Iris pigment epithelial cell (primary cell): ENCODE measurements around the gene MCM8.
A peak's percentile ranks its signal among the peaks of the same experiment; 100 is the strongest.

Experiments used
- DNase-seq: peaks from one replicate; pipeline ENCODE4 v3.0.0-alpha.2; 2011; ENCODE audit warnings: low read depth

MCM8 gene

GRCh38 chr20:6044115-6044514 is 93.7 kb downstream of the MCM8 start:
- no peak for DNase-seq

GRCh38 chr20:6045566-6045965 is 95.1 kb downstream of the MCM8 start:
- peak; percentile 53 for DNase-seq

- no peak for DNase-seq
Observed at GRCh38 chr20:6046432-6046831, 96.0 kb downstream of the MCM8 start.

GRCh38 chr20:6048391-6048790 is 97.9 kb downstream of the MCM8 start:
- no peak for DNase-seq
